ENCODE data around the gene TMOD1. TPM values are rescaled to one million over a fixed set of nuclear protein-coding genes. Genes with fewer than 3 reads are reported as not detected.
"Not testable (repeated sequence)": the region's sequence is repeated elsewhere in the genome, so short reads cannot be mapped to it uniquely, and the experiment has no call there.

Gene TMOD1
- total RNA-seq, 1 donor from 2014 or later: 0.79 TPM

- peak in 1 of 2 donors; percentile 39 for DNase-seq (ENCODE audit: low read depth in 2 of 2)
Measured at GRCh38 chr9:97592126-97592525, 90.7 kb downstream of the TMOD1 start.

GRCh38 chr9:97593960-97594359 lies 92.5 kb downstream of the TMOD1 start:
- no peak for DNase-seq (ENCODE audit: low read depth in 2 of 2)

- DNase-seq (ENCODE audit: low read depth in 2 of 2): no peak
Measured at GRCh38 chr9:97594381-97594921, 93.0 kb downstream of the TMOD1 start.

GRCh38 chr9:97596906-97597305 lies 95.4 kb downstream of the TMOD1 start:
- no peak for DNase-seq (ENCODE audit: low read depth in 2 of 2)

GRCh38 chr9:97598461-97599288 lies 97.2 kb downstream of the TMOD1 start:
- peak; percentile 87 to 88 for DNase-seq (ENCODE audit: low read depth in 2 of 2)

GRCh38 chr9:97599314-97599846 lies 97.9 kb downstream of the TMOD1 start:
- DNase-seq (ENCODE audit: low read depth in 2 of 2): no peak

GRCh38 chr9:97600531-97601227 lies 99.2 kb downstream of the TMOD1 start:
- DNase-seq (ENCODE audit: low read depth in 2 of 2): no peak

- no peak for DNase-seq (ENCODE audit: low read depth in 2 of 2)
Measured at GRCh38 chr9:97601228-97601898, 99.9 kb downstream of the TMOD1 start.

- DNase-seq (ENCODE audit: low read depth in 2 of 2): no peak
Measured at GRCh38 chr9:97602430-97602829, 101.0 kb downstream of the TMOD1 start.

GRCh38 chr9:97604901-97605645 lies 103.6 kb downstream of the TMOD1 start:
- no peak for DNase-seq (ENCODE audit: low read depth in 2 of 2)

- peak; percentile 72 to 81 for DNase-seq (ENCODE audit: low read depth in 2 of 2)
Measured at GRCh38 chr9:97615439-97616072, 114.1 kb downstream of the TMOD1 start.

- DNase-seq (ENCODE audit: low read depth in 2 of 2): no peak
Measured at GRCh38 chr9:97617939-97618416, 116.5 kb downstream of the TMOD1 start.

- DNase-seq (ENCODE audit: low read depth in 2 of 2): not testable (repeated sequence)
Measured at GRCh38 chr9:97620063-97620462, 118.6 kb downstream of the TMOD1 start.

- DNase-seq (ENCODE audit: low read depth in 2 of 2): not testable (repeated sequence)
Measured at GRCh38 chr9:97622483-97622882, 121.0 kb downstream of the TMOD1 start.

GRCh38 chr9:97623946-97624345 lies 122.5 kb downstream of the TMOD1 start:
- DNase-seq (ENCODE audit: low read depth in 2 of 2): no peak

GRCh38 chr9:97625620-97626019 lies 124.2 kb downstream of the TMOD1 start:
- no peak for DNase-seq (ENCODE audit: low read depth in 2 of 2)

GRCh38 chr9:97627624-97628023 lies 126.2 kb downstream of the TMOD1 start:
- no peak for DNase-seq (ENCODE audit: low read depth in 2 of 2)

GRCh38 chr9:97628668-97629067 lies 127.2 kb downstream of the TMOD1 start:
- no peak for DNase-seq (ENCODE audit: low read depth in 2 of 2)

- no peak for DNase-seq (ENCODE audit: low read depth in 2 of 2)
Measured at GRCh38 chr9:97629156-97629555, 127.7 kb downstream of the TMOD1 start.

- DNase-seq (ENCODE audit: low read depth in 2 of 2): no peak
Measured at GRCh38 chr9:97630591-97630990, 129.1 kb downstream of the TMOD1 start.

Data from lung microvascular endothelial cell (primary cell).